Heart right ventricle (tissue), 16 donors: ENCODE data around the gene SRRT. TPM values are rescaled to one million over a fixed set of nuclear protein-coding genes. Genes with fewer than 3 reads are reported as not detected.

Experiments used
- ATAC-seq, 8 donors: fragments of 200-7000 bp; cut with Tn5 transposase; one replicate each; pipeline ENCODE4 v1.9.1; 2020; ENCODE audit warnings: mild to moderate bottlenecking in 8 of 8, moderate library complexity in 8 of 8, moderate number of reproducible peaks in 1 of 8
- DNase-seq, 2 donors: peaks; one replicate each; pipeline ENCODE4 v3.0.0-alpha.2; 2020
- H3K27ac ChIP-seq, 10 donors: fragments of 200-600 bp; sonication (generic) in 2 of 10; one replicate each; pipeline versions ENCODE4 v1.5.0 to v1.8.0; 2020 to 2022; ENCODE audit warnings: mild to moderate bottlenecking in 3 of 10
- H3K27me3 ChIP-seq, 7 donors: fragments of 200-600 bp; one replicate each; pipeline ENCODE4 v1.8.0; 2021 to 2022; ENCODE audit warnings: mild to moderate bottlenecking in 2 of 7
- H3K36me3 ChIP-seq, 9 donors: fragments of 200-600 bp; sonication (generic) in 1 of 9; one replicate each; pipeline versions ENCODE4 v1.5.0 to v1.8.0; 2020 to 2022; ENCODE audit warnings: mild to moderate bottlenecking in 2 of 9
- H3K4me1 ChIP-seq, 9 donors: fragments of 200-600 bp; sonication (generic) in 1 of 9; one replicate each; pipeline versions ENCODE4 v1.5.0 to v1.8.0; 2020 to 2022; ENCODE audit warnings: mild to moderate bottlenecking in 4 of 9
- H3K4me3 ChIP-seq, 10 donors: fragments of 200-600 bp; sonication (generic) in 2 of 10; one replicate each; pipeline versions ENCODE4 v1.5.0 to v1.8.0; 2020 to 2022; ENCODE audit warnings: mild to moderate bottlenecking in 7 of 10, moderate library complexity in 2 of 10
- H3K9me3 ChIP-seq, 11 donors: fragments of 200-600 bp in 10 of 11; sonication (generic) in 2 of 11; one replicate each; pipeline versions ENCODE4 v1.5.0 to v1.8.0; 2013 to 2022; ENCODE audit warnings: mild to moderate bottlenecking in 2 of 11, control low read depth in 1 of 11, moderate library complexity in 1 of 11
- WGBS, 2 donors: extraction: QIAGEN DNeasy Blood & Tissue Kit; methylation state at CpG; one replicate each; pipeline ENCODE4 v1.1.7; 2013; ENCODE audit warnings: inconsistent platforms in 1 of 2; 5-methylcytosine and 5-hydroxymethylcytosine counted together
- intact Hi-C, 10 donors: fragments of 100-400 bp; cut with DNase I; formaldehyde crosslinking; loops; one replicate each; pipeline versions ENCODE4 v1.11.1 to v1.14.2; 2022
- polyA plus RNA-seq, 2 donors: library from polyadenylated mRNA; stranded (reverse); fragments of 200-250 nt; gene quantifications; one replicate each; pipeline ENCODE4 v1.2.3, GENCODE V29; 2013
- total RNA-seq, 10 donors: library from RNA; stranded (reverse); fragmentation: NEBNext Ultra II Directional in 3 of 10; extraction: Animal tissue kit (Norgen Biotek cat#: 25700) in 3 of 10; gene quantifications; one replicate each; pipeline versions ENCODE4 v1.2.1 to v1.2.4, GENCODE V29; 2021 to 2023
- TF ChIP-seq, protein P1 (sequence below), 9 donors: fragments of 200-600 bp; sonication (generic) in 2 of 9; IDR thresholded peaks; one replicate each; pipeline versions ENCODE4 v1.5.0 to v1.8.0; 2021 to 2022; ENCODE audit warnings: antibody characterized with exemption in 9 of 9, mild to moderate bottlenecking in 5 of 9, moderate library complexity in 1 of 9
- donor health status: Arrhythmogenic right ventricular cardiomyopathy.
- donor health status: ischemic (EF 13 %, LVEDD 7.1; RV severe dilation, severe dysfunction).
- donor health status: healthy with polysubstance abuse.
- donor health status: DM: no; HTN: yes; CAD: no.
- donor health status: DM: no; HTN: no; CAD: no.
- donor health status: ischemic (EF 25% LVEDD 6.9; RV normal size, moderate dysfunction).
- donor health status: ischemic (EF 25% LVEDD 5.7; RV mildly dilated, moderate dysfunction).
- donor health status: healthy.
- donor health status: DM: yes; HTN: yes; CAD: no.
- donor health status: Ischemic cardiomyopathy.
- donor health status: ischemic (EF 35%, LVEDD 5.7; RV mildly dilated, moderate dysfunction).
- donor health status: nonischemic (EF 11% LVEDD 7.7; RV severe dilation, severe dysfunction).
- donor health status: DM: yes; HTN: yes; CAD: no.
- donor health status: PGD.
- donor health status: ischemic (EF 29% LVEDD 5.4; RV normal size, mild dysfunction).
- donor health status: nonischemic (EF 23%, LVEDD 6.1; RV moderate dilation, normal function).

SRRT gene
- total and polyA plus RNA-seq, 12 donors: 38.4 to 69.5 (median 49.6) TPM

DNA sequence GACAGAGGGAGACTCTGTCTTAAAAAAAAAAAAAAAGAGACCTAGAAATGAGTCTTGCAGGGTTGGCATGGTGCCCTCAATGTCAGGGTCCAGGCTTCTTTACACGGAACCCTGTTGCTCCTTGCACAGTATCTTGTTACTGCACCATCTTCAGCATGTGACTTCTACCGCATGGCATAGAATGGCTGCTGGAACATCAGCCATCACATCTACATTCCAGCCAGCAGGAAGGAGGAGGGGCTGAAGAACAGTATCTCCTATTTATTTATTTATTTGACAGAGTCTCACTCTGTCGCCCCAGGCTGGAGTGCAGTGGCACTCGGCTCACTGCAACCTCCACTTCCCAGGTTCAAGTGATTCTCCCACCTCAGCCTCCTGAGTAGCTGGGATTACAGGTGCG, 24.5 kb downstream of the SRRT start:
- ATAC-seq (no peak), DNase-seq (no peak)
- Histone ChIP-seq H3K9me3 (no peaks in the 10 kb centered on the region), H3K27ac (no peak overlapping the region), H3K36me3 (no peaks in the 10 kb centered on the region), H3K4me1 (peaks cover 0 to 25% (median 16%) of the 10 kb centered on the region in 9 donors), H3K4me3 (no peak overlapping the region), H3K27me3 (peaks cover 13 to 75% (median 58%) of the 10 kb centered on the region in 7 donors)
- TF ChIP-seq, protein P1, sequence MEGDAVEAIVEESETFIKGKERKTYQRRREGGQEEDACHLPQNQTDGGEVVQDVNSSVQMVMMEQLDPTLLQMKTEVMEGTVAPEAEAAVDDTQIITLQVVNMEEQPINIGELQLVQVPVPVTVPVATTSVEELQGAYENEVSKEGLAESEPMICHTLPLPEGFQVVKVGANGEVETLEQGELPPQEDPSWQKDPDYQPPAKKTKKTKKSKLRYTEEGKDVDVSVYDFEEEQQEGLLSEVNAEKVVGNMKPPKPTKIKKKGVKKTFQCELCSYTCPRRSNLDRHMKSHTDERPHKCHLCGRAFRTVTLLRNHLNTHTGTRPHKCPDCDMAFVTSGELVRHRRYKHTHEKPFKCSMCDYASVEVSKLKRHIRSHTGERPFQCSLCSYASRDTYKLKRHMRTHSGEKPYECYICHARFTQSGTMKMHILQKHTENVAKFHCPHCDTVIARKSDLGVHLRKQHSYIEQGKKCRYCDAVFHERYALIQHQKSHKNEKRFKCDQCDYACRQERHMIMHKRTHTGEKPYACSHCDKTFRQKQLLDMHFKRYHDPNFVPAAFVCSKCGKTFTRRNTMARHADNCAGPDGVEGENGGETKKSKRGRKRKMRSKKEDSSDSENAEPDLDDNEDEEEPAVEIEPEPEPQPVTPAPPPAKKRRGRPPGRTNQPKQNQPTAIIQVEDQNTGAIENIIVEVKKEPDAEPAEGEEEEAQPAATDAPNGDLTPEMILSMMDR (IDR thresholded peaks at IDR 0.05): no peak
- intact Hi-C loops: loop anchor here in 7 of 10 donors (5.0 to 10.0 kb wide), 6 partner anchors 68 to 385 kb away; partner anchors contain the start of gene MUC12 (in 1 of the 7)
- 94 to 96% methylated on average over 5 of the region's 5 CpGs for WGBS, 2 donors

DNA sequence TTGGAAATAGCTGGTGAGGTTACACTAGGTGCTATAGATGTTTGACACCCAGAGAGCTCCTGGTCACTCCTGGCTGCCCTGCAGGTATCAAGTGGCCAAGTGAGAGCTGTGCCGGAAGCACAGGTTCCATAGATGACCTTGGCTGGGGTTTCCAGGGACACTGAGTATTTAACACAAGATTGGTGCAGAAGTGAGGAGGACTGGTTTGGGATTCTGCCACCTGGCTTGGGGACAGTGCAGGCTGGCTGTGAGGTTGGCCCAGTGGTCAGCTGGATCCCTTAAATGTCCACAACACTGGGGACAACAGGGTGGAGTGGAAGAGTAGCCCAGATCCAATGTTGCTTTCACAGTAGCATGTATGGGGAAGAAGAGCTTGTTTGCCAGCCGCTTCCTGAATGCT, 26.1 kb downstream of the SRRT start:
- Histone ChIP-seq H3K4me1 (peaks cover 0 to 12% (median 4%) of the 10 kb centered on the region in 9 donors), H3K36me3 (no peaks in the 10 kb centered on the region), H3K9me3 (no peaks in the 10 kb centered on the region), H3K27me3 (peaks cover 4 to 59% (median 42%) of the 10 kb centered on the region in 7 donors), H3K27ac (no peak overlapping the region), H3K4me3 (no peak overlapping the region)
- DNase-seq (no peak), ATAC-seq (no peak)
- WGBS, 2 donors: 76 to 78% methylated on average over 2 of the region's 2 CpGs
- intact Hi-C loops: loop anchor here in 2 of 10 donors (5.0 to 10.0 kb wide), 2 partner anchors 156 to 1356 kb away; no protein-coding TSS in a partner anchor
- TF ChIP-seq, protein P1 (IDR thresholded peaks at IDR 0.05): no peak

DNA sequence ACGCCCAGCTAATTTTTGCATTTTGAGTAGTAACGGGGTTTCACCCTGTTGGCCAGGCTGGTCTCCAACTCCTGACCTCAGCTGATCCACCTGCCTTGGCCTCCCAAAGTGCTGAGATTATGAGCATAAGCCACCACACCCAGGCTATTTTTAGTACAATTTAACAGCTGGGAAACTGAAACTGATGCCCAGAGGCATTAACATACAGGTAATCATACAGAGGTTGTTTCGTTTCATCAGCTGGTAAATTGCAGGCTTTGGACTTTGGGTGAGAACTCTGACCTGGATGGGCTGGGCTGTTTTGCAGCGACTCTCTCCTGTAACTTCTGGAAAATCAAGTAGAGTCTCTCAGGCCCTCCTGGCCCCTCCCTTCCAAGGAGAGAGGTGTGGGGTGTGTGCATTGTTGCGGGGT, 27.0 kb downstream of the SRRT start:
- Histone ChIP-seq H3K9me3 (peaks cover 0 to 8% (median 0%) of the 10 kb centered on the region in 11 donors), H3K27me3 (peaks cover 0 to 51% (median 35%) of the 10 kb centered on the region in 7 donors), H3K36me3 (no peaks in the 10 kb centered on the region), H3K4me1 (peaks cover 0 to 6% (median 0%) of the 10 kb centered on the region in 9 donors), H3K4me3 (no peak overlapping the region), H3K27ac (no peak overlapping the region)
- 73 to 82% methylated on average over 5 of the region's 5 CpGs for WGBS, 2 donors
- TF ChIP-seq, protein P1 (IDR thresholded peaks at IDR 0.05): no peak
- no peak for DNase-seq
- intact Hi-C loops: loop anchor here in 2 of 10 donors (5.0 to 10.0 kb wide), 2 partner anchors 155 to 1357 kb away; no protein-coding TSS in a partner anchor
- no peak for ATAC-seq

DNA sequence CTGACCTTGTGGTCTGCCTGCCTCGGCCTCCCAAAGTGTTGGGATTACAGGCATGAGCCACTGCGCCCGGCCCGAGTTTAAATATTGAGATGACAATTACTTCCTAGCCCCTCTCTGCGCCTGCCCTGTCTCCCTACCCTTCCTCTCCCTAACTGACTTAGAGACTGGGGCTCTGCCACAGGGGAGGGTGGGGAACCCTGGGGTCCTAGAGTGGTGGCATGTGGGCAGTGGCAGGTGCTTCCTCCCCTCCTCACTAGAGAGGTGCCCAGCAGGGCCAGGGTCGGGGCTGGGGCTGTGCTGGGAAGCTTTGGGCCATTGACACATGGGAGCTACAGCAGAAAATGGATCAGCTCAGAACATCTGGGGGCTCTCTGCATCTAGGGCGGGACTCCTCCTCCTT, 27.7 kb downstream of the SRRT start:
- Histone ChIP-seq H3K4me1 (no peaks in the 10 kb centered on the region), H3K27ac (no peak overlapping the region), H3K4me3 (no peak overlapping the region), H3K27me3 (peaks cover 0 to 44% (median 30%) of the 10 kb centered on the region in 7 donors), H3K9me3 (peaks cover 0 to 10% (median 0%) of the 10 kb centered on the region in 11 donors), H3K36me3 (no peaks in the 10 kb centered on the region)
- intact Hi-C loops: loop anchor here in 2 of 10 donors (5.0 to 10.0 kb wide), 2 partner anchors 155 to 1358 kb away; no protein-coding TSS in a partner anchor
- ATAC-seq: no peak
- WGBS, 2 donors: 83 to 88% methylated on average over 7 of the region's 7 CpGs
- TF ChIP-seq, protein P1 (IDR thresholded peaks at IDR 0.05): no peak
- no peak for DNase-seq
